Measurements from ENCODE around the gene FAM50A. TPM values are rescaled to one million over a fixed set of nuclear protein-coding genes. Genes with fewer than 3 reads are reported as not detected.

The FAM50A gene
- total and polyA plus RNA-seq, 4 donors: 17.9 to 94.8 (median 64.8) TPM

DNA sequence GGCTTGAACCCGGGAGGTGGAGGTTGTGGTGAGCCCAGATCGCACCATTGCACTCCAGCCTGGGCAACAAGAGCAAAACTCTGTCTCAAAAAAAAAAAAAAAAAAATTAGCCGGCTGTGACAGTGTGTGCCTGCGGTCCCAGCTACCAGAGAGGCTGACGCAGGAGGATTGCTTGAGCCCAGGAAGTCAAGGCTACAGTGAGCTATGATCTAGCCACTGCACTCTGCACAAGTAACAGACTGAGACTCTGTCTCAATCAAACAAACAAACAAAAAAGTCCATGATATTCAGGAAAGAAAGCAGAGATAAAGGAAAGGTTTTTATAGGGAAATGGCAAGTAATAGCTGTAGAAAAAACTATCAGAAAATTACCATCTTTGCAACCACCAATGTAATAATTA is 37.3 kb downstream of the FAM50A start:
- peaks cover 20% of the 10 kb centered on the region for H3K36me3 ChIP-seq (ENCODE audit: control insufficient read depth, insufficient read depth, low read length)
- no peak overlapping the region for H3K27ac ChIP-seq (ENCODE audit: low read depth, low read length)
- H3K4me3 ChIP-seq (ENCODE audit: low read depth, low read length): no peak overlapping the region

GRCh38 chrX:154481911-154482601 is 38.1 kb downstream of the FAM50A start:
- peaks cover 38% of the 10 kb centered on the region for H3K4me1 ChIP-seq (ENCODE audit: control insufficient read depth, insufficient read depth, low read length)
- no peaks in the 10 kb centered on the region for H3K27me3 ChIP-seq (ENCODE audit: control insufficient read depth, insufficient read depth, low read length)
- WGBS (ENCODE audit: insufficient coverage): 64% methylated on average over 12 of the region's 14 CpGs
- no peak overlapping the region for H3K4me3 ChIP-seq (ENCODE audit: low read depth, low read length)
- H3K36me3 ChIP-seq (ENCODE audit: control insufficient read depth, insufficient read depth, low read length): peaks cover 20% of the 10 kb centered on the region
- no peaks in the 10 kb centered on the region for H3K9me3 ChIP-seq (ENCODE audit: control insufficient read depth, insufficient read depth, low read length)
- H3K27ac ChIP-seq (ENCODE audit: low read depth, low read length): no peak overlapping the region
- no peak for DNase-seq (ENCODE audit: low read depth in 4 of 6, low spot score in 6 of 6)

More for the DNA sequence above, 37.3 kb downstream of the FAM50A start:
- DNase-seq (ENCODE audit: low read depth in 4 of 6, low spot score in 6 of 6): no peak
- Histone ChIP-seq H3K9me3 (ENCODE audit: control insufficient read depth, insufficient read depth, low read length) (no peaks in the 10 kb centered on the region), H3K4me1 (ENCODE audit: control insufficient read depth, insufficient read depth, low read length) (peaks cover 39% of the 10 kb centered on the region), H3K27me3 (ENCODE audit: control insufficient read depth, insufficient read depth, low read length) (no peaks in the 10 kb centered on the region)
- WGBS (ENCODE audit: insufficient coverage): 92% methylated on average over 2 of the region's 5 CpGs

DNA sequence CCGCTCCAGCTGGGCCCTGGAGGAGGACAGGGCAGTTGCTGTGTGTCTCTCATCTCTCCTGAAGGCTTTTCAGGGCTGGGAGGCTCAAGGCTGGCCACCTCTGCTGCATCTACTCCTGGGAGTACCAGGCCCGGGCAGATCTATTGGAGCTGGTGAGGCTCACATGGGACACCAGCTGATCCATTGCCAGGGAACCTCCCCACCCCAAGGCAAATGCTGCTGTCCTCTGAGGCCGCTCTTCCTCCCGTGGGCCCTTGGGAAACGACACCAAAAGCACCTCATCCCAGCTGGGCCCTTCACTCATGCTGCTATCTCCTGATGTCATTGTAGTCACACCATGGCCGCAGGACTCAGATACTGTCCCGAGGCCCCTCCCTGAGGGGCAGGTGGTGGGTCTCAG is 38.8 kb downstream of the FAM50A start:
- no peak overlapping the region for H3K27ac ChIP-seq (ENCODE audit: low read depth, low read length)
- 69% methylated on average over 7 of the region's 7 CpGs for WGBS (ENCODE audit: insufficient coverage)
- no peaks in the 10 kb centered on the region for H3K27me3 ChIP-seq (ENCODE audit: control insufficient read depth, insufficient read depth, low read length)
- H3K9me3 ChIP-seq (ENCODE audit: control insufficient read depth, insufficient read depth, low read length): no peaks in the 10 kb centered on the region
- H3K4me1 ChIP-seq (ENCODE audit: control insufficient read depth, insufficient read depth, low read length): peaks cover 42% of the 10 kb centered on the region
- no peak overlapping the region for H3K4me3 ChIP-seq (ENCODE audit: low read depth, low read length)
- H3K36me3 ChIP-seq (ENCODE audit: control insufficient read depth, insufficient read depth, low read length): peaks cover 24% of the 10 kb centered on the region
- no peak for DNase-seq (ENCODE audit: low read depth in 4 of 6, low spot score in 6 of 6)

GRCh38 chrX:154483325-154483724 is 39.4 kb downstream of the FAM50A start:
- no peaks in the 10 kb centered on the region for H3K27me3 ChIP-seq (ENCODE audit: control insufficient read depth, insufficient read depth, low read length)
- peaks cover 30% of the 10 kb centered on the region for H3K36me3 ChIP-seq (ENCODE audit: control insufficient read depth, insufficient read depth, low read length)
- 63% methylated on average over 6 of the region's 7 CpGs for WGBS (ENCODE audit: insufficient coverage)
- H3K4me1 ChIP-seq (ENCODE audit: control insufficient read depth, insufficient read depth, low read length): peaks cover 36% of the 10 kb centered on the region
- no peak overlapping the region for H3K27ac ChIP-seq (ENCODE audit: low read depth, low read length)
- H3K9me3 ChIP-seq (ENCODE audit: control insufficient read depth, insufficient read depth, low read length): no peaks in the 10 kb centered on the region
- no peak overlapping the region for H3K4me3 ChIP-seq (ENCODE audit: low read depth, low read length)
- no peak for DNase-seq (ENCODE audit: low read depth in 4 of 6, low spot score in 6 of 6)

GRCh38 chrX:154484255-154485149 is 40.6 kb downstream of the FAM50A start:
- Histone ChIP-seq H3K4me1 (ENCODE audit: control insufficient read depth, insufficient read depth, low read length) (peaks cover 34% of the 10 kb centered on the region), H3K9me3 (ENCODE audit: control insufficient read depth, insufficient read depth, low read length) (no peaks in the 10 kb centered on the region), H3K27me3 (ENCODE audit: control insufficient read depth, insufficient read depth, low read length) (no peaks in the 10 kb centered on the region), H3K4me3 (ENCODE audit: low read depth, low read length) (no peak overlapping the region), H3K27ac (ENCODE audit: low read depth, low read length) (no peak overlapping the region), H3K36me3 (ENCODE audit: control insufficient read depth, insufficient read depth, low read length) (peaks cover 37% of the 10 kb centered on the region)
- WGBS (ENCODE audit: insufficient coverage): 87% methylated on average over 14 of the region's 16 CpGs
- DNase-seq (ENCODE audit: low read depth in 4 of 6, low spot score in 6 of 6): no peak

DNA sequence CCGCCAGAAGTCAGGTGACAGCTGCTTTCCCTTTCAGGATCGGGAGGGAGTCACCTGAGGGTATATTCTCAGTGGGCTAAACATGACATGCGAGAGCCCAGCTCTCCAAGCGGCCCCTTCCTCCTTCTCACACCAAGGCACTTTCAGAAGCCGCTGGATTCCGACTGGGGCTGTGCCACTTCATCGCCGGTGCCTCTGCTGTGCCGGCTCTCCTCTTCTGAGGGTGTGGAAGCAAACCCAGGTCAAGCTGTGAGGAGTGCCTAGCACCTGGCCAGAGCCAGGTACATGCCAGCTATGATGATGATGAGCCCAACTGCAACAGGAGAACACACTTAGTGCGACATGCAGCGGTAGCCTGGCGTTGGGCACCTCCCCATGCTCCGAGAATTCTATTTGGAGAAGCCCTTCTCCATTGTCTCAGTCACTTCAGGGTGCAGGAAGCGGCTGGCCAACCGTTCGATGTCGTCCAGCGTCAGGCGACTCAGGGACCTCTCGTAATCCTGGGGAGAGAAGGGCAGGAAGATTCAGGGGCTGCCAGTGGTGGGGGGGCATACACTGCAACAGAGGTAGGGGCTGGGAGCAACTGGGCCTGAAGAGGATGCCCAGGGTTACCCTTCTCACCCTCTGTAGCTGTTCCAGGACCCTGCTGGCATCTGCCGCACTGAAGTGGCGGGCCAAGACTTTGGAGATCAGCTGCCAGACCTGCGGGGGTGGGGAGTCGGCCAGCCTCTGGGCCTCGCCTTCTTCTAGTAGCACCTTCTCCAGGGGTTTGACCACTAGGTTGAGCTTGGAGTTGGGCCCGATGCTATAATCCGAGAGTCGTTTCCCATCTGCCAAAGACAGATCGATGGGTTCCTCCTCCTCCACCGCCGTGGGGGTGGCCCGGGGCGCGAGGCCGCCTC is 41.5 kb downstream of the FAM50A start:
- H3K27me3 ChIP-seq (ENCODE audit: control insufficient read depth, insufficient read depth, low read length): no peaks in the 10 kb centered on the region
- H3K9me3 ChIP-seq (ENCODE audit: control insufficient read depth, insufficient read depth, low read length): no peaks in the 10 kb centered on the region
- 57% methylated on average over 35 of the region's 35 CpGs for WGBS (ENCODE audit: insufficient coverage)
- DNase-seq (ENCODE audit: low read depth in 4 of 6, low spot score in 6 of 6): peak in 1 of 6 donors; percentile 21
- peak overlapping the region; percentile 16 for H3K4me3 ChIP-seq (ENCODE audit: low read depth, low read length)
- peaks cover 37% of the 10 kb centered on the region for H3K36me3 ChIP-seq (ENCODE audit: control insufficient read depth, insufficient read depth, low read length)
- H3K27ac ChIP-seq (ENCODE audit: low read depth, low read length): no peak overlapping the region
- peaks cover 40% of the 10 kb centered on the region for H3K4me1 ChIP-seq (ENCODE audit: control insufficient read depth, insufficient read depth, low read length)

DNA sequence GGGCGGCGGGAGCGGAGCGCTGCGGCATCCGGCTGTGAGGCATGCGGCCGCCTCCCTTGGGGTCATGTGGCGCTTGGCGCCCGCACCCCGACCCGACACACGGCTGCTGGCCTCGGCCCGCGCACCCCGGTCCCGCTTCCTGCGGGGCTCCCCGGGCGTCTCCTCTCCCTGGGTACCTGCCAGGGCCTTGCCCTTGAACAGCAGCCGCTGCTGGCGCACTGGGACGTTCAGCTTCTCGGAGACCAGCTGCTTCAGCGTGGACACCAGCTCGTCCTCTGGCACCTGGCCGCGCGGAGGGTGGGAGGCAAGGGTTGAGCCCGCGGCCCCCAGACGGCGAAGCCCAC is 42.1 kb downstream of the FAM50A start:
- Histone ChIP-seq H3K27ac (ENCODE audit: low read depth, low read length) (no peak overlapping the region), H3K36me3 (ENCODE audit: control insufficient read depth, insufficient read depth, low read length) (peaks cover 37% of the 10 kb centered on the region), H3K9me3 (ENCODE audit: control insufficient read depth, insufficient read depth, low read length) (no peaks in the 10 kb centered on the region), H3K27me3 (ENCODE audit: control insufficient read depth, insufficient read depth, low read length) (no peaks in the 10 kb centered on the region), H3K4me3 (ENCODE audit: low read depth, low read length) (peak overlapping the region; percentile 45), H3K4me1 (ENCODE audit: control insufficient read depth, insufficient read depth, low read length) (peaks cover 42% of the 10 kb centered on the region)
- 24% methylated on average over 35 of the region's 35 CpGs for WGBS (ENCODE audit: insufficient coverage)
- peak in 2 of 6 donors; percentile 10 to 33 for DNase-seq (ENCODE audit: low read depth in 4 of 6, low spot score in 6 of 6)

DNA sequence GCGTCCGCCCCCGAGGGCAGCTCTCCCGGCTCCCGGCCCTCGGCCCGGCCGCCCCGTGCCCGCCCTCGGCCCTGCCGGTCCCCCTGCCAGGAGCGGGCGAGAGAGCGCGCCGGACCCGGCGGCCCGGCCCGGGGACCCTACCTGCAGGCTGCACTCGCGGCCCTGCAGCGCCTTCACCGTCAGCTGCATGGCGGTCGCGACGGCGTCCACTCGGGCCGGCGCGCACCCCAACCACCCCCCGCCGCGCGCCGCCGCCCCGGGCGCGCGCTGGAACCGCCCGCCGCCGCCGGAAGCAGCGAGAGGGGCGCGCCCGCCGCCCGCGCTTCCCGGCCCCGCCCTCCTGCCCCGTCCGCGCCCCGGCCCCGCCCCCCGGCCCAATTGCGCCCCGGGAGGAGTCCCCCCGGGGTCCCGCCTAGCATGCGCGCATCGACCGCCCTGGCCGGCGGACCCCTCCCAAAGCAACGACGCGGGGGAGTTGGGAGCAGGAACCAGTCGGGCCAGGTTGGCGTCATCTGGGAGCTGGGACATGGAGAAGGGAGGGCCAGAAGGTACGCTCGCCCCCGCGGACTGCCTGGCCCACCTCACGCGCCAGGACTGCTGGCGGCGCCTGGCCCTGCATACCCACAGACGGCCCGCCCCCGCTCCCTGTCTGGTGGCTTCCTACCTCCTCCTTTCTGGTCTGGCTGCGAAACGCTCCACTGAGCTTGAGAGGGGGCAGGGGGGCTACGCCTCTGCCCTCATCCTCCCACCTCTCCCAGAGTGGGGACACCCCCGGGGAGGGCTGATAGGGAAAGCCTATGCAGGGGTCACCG is 42.7 kb downstream of the FAM50A start, which contains the start of gene UBL4A:
UBL4A (minus strand) TSS at position 220 of the 812 bp plus-strand sequence; CDS start at position 189, 31 bp downstream.
- Histone ChIP-seq H3K27me3 (ENCODE audit: control insufficient read depth, insufficient read depth, low read length) (no peaks in the 10 kb centered on the region), H3K4me3 (ENCODE audit: low read depth, low read length) (peak within 1 kb of the TSS; percentile 45), H3K36me3 (ENCODE audit: control insufficient read depth, insufficient read depth, low read length) (peaks cover 37% of the 10 kb centered on the region), H3K9me3 (ENCODE audit: control insufficient read depth, insufficient read depth, low read length) (no peaks in the 10 kb centered on the region), H3K27ac (ENCODE audit: low read depth, low read length) (peak within 1 kb of the TSS; percentile 25), H3K4me1 (ENCODE audit: control insufficient read depth, insufficient read depth, low read length) (peaks cover 45% of the 10 kb centered on the region)
- DNase-seq (ENCODE audit: low read depth in 4 of 6, low spot score in 6 of 6): peak in 2 of 6 donors; percentile 58 to 71
- WGBS (ENCODE audit: insufficient coverage): 22% methylated on average over 84 of the region's 95 CpGs

All from spinal cord (tissue), 10 donors.